Esophagus muscularis mucosa (tissue), 4 donors: ENCODE results near the gene MAGED4.

Source experiments
- CTCF ChIP-seq, 3 experiments: fragments of 200-600 bp in 2 of 3; fragments of 450-650 bp in 1 of 3; sonication (generic) in 2 of 3; IDR thresholded peaks; one replicate each; pipeline ENCODE4 v1.5.1; 2017 to 2019; ENCODE audit warnings: antibody characterized with exemption in 3 of 3, mild to moderate bottlenecking in 2 of 3, moderate library complexity in 1 of 3
- EP300 ChIP-seq: sonication (generic); formaldehyde crosslinking; IDR thresholded peaks from one replicate; pipeline ENCODE4 v1.6.1; 2017; ENCODE audit warnings: antibody characterized with exemption
- POLR2AphosphoS5 ChIP-seq, 2 donors: sonication (generic); formaldehyde crosslinking; IDR thresholded peaks; one replicate each; pipeline ENCODE4 v1.6.1; 2017; ENCODE audit warnings: antibody characterized with exemption in 2 of 2

- no peak for TF ChIP-seq CTCF (IDR thresholded peaks at IDR 0.05)
- TF ChIP-seq POLR2AphosphoS5 (IDR thresholded peaks at IDR 0.05), result no peak
- no peak for TF ChIP-seq EP300
Observed at GRCh38 chrX:52217494-52218160, 32.9 kb downstream of the MAGED4 start.
